HG03095 (cell line): Measurements from ENCODE around the gene HELZ2.

Experiments used
- ATAC-seq: cut with Tn5 transposase; IDR thresholded peaks from one replicate; pipeline ENCODE4 v1.9.1; 2021; ENCODE audit warnings: moderate library complexity; ENCODE audit not compliant: unreplicated experiment

Gene HELZ2

DNA sequence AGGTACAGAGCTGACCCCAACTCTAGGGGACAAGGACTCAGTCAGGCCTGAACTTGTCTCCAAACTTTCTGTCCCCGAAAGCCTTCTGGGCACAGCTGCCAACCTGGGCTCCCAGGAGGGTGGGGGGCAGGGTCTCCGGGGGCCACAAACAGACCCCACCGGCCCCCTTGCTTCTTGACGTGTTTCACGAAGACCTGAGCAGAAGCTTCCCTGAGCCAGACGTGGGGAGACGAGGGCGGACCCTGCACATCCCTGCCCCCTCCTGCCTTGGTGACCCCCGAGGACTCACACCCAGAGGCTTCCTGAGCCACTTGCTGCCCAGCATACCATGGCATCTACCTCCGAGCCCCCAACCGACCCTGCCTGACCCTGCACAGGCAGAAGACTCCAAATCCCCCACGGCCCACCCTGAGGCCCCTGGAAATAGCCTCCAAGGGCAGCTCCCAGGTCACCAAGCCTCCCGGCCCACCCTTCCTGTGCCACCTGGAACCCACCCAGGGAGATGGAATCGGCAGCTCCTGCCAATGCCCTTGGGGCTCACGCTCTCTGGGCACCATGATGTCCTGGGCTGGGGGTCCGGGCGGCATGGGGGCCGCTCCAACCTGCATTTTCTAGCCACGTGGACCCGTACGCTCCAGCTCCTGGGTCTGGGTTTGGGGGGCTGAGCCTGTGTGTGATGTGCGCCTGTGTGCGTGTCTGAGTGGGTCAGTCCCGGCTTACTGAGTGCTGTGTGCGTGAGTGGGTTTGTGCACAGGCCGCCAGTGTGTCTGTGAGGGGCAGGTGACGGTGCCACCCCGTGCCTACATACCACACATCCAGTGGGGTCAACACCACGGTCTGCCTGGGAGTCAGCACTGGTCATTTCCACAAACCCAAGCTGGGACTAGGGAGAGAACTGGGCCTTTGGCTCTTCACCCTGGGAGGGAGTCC lies 34.3 kb downstream of the HELZ2 start:
- ATAC-seq, result no peak

DNA sequence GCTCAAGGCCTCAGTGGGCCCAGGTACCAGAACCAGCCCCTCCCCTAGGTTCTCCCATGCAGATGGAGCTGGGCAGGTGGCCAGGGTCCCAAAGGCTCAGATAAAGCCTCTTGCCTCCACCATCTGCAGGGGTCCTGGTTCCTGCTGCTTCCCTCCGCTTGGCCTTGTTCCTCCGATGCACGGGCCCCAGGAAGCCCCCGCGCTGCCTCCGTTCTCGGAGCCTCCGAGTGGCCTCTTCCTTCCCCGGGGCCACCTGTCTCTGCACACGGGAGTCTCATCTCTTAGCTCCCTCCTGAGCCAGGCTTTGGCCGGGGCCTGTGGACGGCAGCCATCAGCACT lies 35.0 kb downstream of the HELZ2 start:
- no peak for ATAC-seq

DNA sequence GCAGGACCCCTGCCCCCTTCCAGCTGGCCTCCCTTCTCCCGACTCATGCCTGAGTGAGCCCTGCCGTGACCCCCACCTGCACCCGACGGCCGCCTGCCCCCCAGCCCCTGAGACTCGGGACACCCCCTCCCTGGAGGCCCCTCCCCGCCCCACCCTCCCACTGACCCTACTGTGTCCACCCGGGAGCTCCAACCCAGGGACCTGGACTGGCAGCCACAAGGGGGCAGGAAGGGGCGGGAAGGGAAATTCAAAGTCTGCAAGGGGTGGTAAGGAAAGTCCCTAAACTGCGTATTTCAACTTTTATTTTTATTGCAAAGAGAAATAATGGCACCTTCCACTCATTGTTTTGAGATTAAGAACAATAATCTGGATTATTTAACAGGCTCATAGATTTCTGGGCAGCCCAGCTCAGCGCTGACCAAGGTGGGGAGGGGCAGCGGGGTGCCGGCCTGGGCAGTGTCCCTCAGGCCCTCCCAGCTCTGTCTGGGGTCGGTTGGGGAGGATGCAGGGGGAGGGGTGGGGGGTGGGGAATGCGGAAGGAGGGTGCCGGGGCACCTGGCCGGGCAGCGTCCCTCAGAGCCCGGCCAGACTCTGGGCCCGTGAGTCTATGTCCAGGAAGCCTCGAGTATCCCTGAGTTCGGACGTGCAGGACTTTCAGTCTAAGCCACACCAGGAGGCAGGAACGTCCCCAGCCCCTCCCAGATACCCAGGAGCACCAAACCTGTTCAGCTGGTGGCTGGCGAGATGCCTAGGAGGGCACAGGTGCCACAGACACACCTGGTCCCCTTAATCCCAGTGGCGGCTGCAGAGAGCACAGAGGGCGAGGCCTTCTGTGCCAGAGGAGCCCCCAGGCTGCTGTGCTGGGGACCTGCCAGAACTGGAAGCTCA lies 35.6 kb downstream of the HELZ2 start:
- no peak for ATAC-seq

DNA sequence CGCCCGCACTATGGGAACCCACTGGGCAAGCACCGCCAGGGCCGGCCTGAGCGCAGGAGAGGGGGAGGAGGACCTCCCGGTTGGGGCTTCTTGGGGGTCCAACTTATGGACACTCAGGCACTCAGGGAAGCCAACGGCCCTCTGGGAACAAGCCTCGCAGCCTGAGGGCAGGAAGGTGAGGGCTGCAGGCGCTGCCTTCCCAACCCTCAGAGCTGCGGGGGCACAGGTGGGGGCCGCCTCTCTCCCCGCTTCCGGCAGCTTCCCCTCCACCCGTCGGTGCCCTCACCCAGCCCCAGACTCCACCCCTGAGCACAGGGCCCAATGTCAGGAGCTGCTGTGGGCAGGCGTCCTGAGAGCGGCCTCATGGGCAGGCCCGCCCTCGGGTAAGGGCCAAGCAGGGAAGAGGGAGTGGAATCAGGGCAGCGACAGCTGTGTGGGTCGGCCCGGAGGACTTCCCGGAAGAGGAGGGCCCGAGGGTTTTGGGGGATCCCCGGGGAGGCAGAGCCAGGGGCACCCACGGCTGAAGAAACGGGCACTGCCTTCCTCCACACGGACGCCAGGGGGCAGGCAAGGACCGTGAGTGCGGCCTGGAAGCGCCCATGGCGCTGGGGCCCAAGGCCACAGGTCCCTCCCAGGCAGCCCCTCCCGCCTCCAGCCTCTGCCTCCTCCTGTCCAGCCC lies 36.4 kb downstream of the HELZ2 start:
- ATAC-seq, result peak; percentile 81

- peak; percentile 12 for ATAC-seq
Observed at GRCh38 chr20:63536997-63537524, 37.0 kb downstream of the HELZ2 start, which contains the start of gene PTK6. TSS of gene PTK6 (minus strand) at chr20:63537376. CDS start at chr20:63537314, 62 bp downstream.

GRCh38 chr20:63536241-63536977 lies 37.6 kb downstream of the HELZ2 start:
- no peak for ATAC-seq

GRCh38 chr20:63534831-63535651 lies 39.0 kb downstream of the HELZ2 start:
- ATAC-seq, result no peak

- ATAC-seq, result no peak
Observed at GRCh38 chr20:63534427-63534830, 39.6 kb downstream of the HELZ2 start.

GRCh38 chr20:63533871-63534393 lies 40.1 kb downstream of the HELZ2 start:
- ATAC-seq, result no peak

DNA sequence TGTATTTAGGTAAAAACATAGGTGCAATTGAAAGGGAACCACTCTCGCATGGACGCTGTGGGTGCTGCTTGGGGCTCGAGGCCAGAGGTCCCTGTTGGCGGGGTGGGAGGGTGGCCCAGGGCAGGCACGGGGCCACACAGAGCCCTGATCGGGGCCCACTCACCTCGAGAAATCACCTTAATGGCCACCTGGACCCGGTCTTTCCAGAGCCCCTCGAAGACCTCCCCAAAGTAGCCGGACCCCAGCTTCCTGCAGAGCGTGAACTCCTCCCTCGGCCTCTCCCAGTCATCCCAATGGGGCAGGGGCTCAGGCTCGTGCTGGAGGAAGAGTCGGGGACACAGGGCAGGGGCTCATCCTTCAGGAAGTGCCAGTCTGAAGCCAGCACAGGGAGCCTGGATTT lies 40.7 kb downstream of the HELZ2 start:
- no peak for ATAC-seq

DNA sequence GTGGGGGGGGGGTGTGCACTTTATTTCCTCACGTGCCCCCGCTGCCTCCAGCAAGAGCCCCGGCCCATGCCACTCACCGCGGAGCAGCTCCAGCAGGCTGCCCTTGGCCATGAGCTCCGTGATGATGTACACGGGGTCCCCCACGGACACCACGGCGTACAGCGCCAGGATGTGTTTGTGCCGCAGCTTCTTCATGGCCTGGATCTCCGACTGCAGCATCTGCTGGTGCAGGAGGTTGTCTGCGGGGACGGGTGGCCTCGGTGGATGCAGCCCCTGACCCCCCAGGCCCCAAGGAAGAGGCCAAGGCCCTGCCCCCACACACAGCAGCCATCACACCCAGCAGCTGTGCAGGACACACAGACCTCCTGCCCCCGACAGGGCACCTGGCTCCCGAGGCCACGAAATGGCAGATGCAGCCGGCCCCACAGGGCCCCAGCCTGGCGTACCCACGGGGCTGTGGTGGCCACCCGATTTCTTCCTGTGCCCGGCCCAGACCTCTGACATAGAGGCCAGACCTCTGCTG lies 41.5 kb downstream of the HELZ2 start:
- ATAC-seq, result no peak

- no peak for ATAC-seq
Observed at GRCh38 chr20:63531686-63532448, 42.2 kb downstream of the HELZ2 start.

DNA sequence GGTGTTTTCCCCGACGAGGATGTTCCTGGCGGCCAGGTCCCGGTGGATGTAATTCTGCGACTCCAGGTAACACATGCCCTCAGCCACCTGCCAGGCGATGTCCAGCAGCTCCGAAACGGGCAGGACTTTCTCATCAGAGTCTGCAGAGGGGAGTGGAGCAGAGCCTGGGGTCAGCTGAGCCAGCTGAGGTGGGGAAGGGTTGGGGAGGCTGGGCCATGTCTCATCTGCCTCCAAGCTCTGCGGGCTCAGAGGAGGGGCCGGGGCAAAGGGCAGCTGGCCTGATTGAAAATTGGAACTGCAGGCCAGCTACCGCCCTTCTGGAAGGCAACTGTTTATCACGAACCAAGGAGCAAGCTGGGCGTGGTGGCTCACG lies 43.3 kb downstream of the HELZ2 start:
- no peak for ATAC-seq

DNA sequence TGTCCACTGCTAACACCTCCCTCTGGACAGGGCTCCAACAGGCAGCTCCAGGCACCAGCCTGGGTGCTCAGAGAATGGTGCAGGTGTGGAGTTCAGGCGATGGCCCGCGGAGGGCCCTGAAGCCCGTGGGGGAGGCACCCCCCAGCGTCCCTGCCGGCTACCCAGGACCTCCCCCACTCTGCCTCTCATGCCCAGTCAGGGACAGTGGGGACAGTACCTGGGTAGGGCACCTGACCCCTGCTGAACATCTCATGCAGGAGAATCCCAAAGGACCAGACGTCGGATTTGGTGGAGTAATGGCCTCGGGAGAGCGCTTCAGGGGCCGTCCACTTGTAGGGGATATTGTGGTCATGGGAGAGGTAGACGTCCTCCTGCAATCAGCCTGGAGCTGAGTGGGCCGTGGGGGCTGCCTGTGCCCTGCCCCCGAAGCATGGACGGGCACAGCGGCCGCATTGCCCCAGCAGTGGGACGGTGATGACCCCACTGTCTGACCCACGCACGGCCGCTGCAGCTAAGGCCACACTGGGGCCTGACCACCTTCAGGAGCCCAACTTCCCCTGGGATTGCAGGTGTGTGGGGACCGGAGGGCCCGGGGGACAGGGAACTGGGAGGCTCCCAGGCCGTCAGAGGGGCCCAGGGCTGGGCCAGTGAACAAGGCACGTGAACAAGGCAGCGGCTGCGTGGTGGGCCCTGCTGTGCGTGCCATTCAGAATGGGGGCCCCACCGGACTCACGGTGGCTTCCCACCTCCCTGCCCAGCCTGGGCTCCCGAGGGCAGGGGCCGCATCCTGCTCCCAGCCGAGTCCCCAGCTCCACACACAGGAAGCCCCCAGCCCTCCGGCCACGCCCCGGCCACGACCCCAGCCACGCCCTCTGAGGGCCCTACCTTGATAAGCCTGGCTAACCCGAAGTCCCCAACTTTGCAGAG lies 43.9 kb downstream of the HELZ2 start:
- no peak for ATAC-seq

GRCh38 chr20:63529180-63529860 lies 44.7 kb downstream of the HELZ2 start:
- ATAC-seq, result no peak

- ATAC-seq, result no peak
Observed at GRCh38 chr20:63527184-63527583, 46.9 kb downstream of the HELZ2 start.

DNA sequence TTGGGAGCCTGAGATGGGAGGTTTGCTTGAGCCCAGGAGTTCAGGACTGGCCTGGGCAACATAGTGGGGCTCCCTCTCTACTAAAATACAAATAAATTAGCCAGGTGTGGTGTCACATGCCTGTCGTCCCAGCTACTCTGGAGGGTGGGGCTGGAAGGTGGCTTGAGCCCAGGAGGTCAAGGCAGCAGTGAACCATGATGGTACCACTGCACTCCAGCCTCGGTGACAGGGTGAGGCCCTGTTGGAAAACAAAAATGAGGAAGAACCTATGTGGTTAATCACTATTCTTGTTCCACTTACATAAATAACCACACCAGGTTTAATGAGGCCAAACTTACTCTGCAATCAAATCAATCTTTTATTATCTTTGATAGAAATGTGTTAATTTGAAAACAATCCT lies 48.1 kb downstream of the HELZ2 start:
- no peak for ATAC-seq
